CD4-positive, alpha-beta T cell treated with Interleukin-21 for 1 hour (primary cell): ENCODE data around the gene KMO.

ENCODE experiments used
- DNase-seq: peaks from one replicate; pipeline ENCODE4 v3.0.0-alpha.2; 2020

The KMO gene

GRCh38 chr1:241598249-241598648 is 66.1 kb downstream of the KMO start:
- DNase-seq = no peak

- no peak for DNase-seq
Measured at GRCh38 chr1:241600496-241600901, 68.3 kb downstream of the KMO start.

GRCh38 chr1:241603731-241604245 is 71.6 kb downstream of the KMO start:
- DNase-seq = no peak

GRCh38 chr1:241605146-241605805 is 73.1 kb downstream of the KMO start:
- DNase-seq = no peak

- no peak for DNase-seq
Measured at GRCh38 chr1:241606544-241606943, 74.4 kb downstream of the KMO start.

GRCh38 chr1:241607497-241607896 is 75.3 kb downstream of the KMO start:
- no peak for DNase-seq

GRCh38 chr1:241608379-241609033 is 76.3 kb downstream of the KMO start:
- no peak for DNase-seq

- DNase-seq = no peak
Measured at GRCh38 chr1:241610056-241610815, 78.1 kb downstream of the KMO start.

- DNase-seq = peak; percentile 72
Measured at GRCh38 chr1:241611063-241611462, 78.9 kb downstream of the KMO start.

GRCh38 chr1:241611736-241612135 is 79.6 kb downstream of the KMO start:
- DNase-seq = no peak

GRCh38 chr1:241612533-241613477 is 80.6 kb downstream of the KMO start:
- no peak for DNase-seq

GRCh38 chr1:241614144-241614543 is 82.0 kb downstream of the KMO start:
- DNase-seq = no peak

GRCh38 chr1:241614572-241614971 is 82.4 kb downstream of the KMO start:
- no peak for DNase-seq

- no peak for DNase-seq
Measured at GRCh38 chr1:241615043-241615974, 83.1 kb downstream of the KMO start.

GRCh38 chr1:241617426-241617825 is 85.2 kb downstream of the KMO start:
- DNase-seq = no peak

GRCh38 chr1:241622669-241623068 is 90.5 kb downstream of the KMO start:
- no peak for DNase-seq

- no peak for DNase-seq
Measured at GRCh38 chr1:241624935-241625334, 92.8 kb downstream of the KMO start.

- DNase-seq = peak; percentile 72
Measured at GRCh38 chr1:241627453-241628259, 95.5 kb downstream of the KMO start.

GRCh38 chr1:241630005-241630404 is 97.8 kb downstream of the KMO start:
- DNase-seq = no peak

GRCh38 chr1:241630476-241630875 is 98.3 kb downstream of the KMO start:
- DNase-seq = no peak

GRCh38 chr1:241630899-241631298 is 98.7 kb downstream of the KMO start:
- no peak for DNase-seq
